Activated CD4-positive, CD25-positive, alpha-beta regulatory T cell treated with anti-CD3 and anti-CD28 coated beads, Interleukin-2, amount 50 U/mL, for 24 hours (primary cell): ENCODE results near the gene PAIP2.

Source experiments
- ATAC-seq, 2 donors: fragments of 150-1000 bp; cut with Tn5 transposase; one replicate each; pipeline ENCODE4 v1.10.0; 2021; ENCODE audit warnings: mild to moderate bottlenecking in 1 of 2, moderate library complexity in 1 of 2

PAIP2 gene

DNA sequence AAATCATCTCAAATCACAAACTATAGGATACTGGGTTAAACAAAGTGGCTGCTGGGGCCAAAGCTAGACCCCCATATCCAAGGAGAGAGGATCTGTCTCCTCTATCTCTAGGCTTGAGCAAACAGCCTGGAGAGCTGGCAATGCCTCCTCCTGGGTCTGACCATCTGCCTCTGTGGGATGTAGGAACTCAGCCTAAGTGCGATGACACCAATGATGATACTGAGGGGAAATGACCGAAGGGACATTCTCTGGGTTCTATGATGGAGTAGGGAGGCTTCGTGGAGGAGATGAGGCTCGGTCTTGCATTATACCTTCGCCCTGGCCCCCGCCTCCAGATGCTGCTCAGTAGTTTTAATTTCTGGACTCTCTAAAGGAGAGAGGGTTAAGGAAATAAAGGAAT, 71.5 kb downstream of the PAIP2 start:
- no peak for ATAC-seq

DNA sequence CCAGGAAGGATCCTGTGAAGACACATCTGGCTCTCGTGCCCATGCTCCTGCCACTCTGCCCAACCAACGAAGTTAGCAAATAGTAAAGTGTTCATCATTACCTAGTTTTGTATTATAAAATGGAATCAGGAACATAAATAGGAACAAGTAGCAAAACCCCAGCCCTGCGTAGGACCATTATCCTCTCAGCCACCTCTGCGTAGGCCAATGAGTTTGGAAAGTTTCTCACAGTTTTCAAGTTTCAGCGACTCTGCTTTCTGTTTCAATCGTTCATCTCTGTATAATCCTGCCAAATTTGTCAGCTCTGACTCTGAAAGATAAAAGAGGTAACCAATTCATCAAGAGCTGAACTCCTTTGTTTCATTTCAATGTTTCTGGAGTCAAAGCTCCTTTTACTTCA, 72.3 kb downstream of the PAIP2 start:
- peak; percentile 53 to 54 for ATAC-seq

DNA sequence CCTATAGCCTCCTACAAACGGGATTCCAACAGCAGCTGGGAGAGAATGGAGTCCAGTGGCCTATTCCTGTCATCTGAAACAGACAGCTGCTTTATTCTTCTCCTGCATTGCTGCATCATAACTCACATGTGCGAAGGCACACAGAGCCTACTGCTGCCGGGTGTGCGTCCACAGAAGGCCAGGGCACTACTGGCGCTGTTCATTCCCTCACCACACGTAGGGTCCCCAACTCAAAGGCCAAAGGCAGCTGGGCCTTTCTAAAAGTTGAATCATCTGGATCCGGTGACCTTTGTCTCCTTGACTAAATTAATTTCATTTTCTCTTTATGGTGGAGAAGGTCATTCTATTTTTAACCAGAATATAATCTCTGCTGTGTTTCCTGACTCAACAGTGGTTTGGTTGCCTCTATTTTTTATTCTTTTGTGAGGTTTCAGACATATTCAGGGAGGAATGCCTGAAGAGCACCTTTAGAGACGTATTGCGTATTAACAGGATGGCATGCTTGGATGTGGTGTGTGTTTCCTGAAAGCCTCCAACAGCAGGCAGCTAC, 73.0 kb downstream of the PAIP2 start:
- ATAC-seq = peak; percentile 51 to 56

DNA sequence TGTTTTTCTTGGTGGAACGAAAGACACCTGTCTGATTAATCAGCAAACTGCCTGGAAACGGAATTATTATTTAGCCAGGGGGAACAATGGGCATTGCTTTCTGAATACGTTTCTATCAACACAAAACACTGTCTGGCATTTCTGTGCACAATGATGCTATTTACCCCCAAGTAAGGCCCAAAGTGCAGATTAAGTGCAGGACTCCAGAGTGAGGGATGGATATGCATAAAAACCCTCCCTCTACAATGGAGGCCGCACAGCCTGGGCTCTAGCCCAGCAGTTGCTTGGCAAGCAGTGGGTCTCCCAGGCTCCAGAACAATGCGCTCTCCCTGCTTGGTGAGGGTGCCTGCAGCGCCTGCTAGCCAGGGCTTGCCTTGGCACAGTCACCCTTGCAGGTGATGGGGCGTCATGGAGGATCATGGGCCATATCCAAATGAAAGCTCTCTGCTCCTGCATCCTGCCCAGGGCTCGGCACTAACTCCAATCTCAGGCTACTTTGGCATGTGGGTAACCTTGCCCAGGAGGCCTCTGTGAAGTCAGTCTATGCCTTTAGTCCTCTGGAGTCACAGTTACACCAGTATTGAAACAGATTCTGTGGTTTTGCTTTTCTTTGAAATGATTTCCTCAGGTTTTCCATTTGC, 73.7 kb downstream of the PAIP2 start:
- ATAC-seq = peak; percentile 65 to 66

DNA sequence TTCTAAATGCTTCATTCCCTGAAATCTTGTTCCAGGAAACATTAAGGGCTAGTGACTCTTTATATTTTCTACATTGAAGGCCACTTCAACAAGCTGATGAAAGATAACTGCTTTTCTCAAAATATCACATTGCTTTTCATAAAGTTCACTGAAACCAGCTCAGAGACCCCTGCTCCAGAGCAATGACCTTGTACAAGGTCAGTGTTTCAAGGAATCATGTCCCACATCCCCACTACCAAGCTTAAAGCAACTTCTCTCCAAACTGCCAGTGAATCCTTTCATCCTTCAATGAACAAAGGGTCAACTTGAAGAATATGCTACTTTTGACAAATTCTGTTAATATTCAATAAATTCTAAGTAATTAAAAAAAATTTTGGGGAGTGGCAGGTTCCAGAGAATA, 74.2 kb downstream of the PAIP2 start:
- ATAC-seq = peak in 1 of 2 donors; percentile 8

DNA sequence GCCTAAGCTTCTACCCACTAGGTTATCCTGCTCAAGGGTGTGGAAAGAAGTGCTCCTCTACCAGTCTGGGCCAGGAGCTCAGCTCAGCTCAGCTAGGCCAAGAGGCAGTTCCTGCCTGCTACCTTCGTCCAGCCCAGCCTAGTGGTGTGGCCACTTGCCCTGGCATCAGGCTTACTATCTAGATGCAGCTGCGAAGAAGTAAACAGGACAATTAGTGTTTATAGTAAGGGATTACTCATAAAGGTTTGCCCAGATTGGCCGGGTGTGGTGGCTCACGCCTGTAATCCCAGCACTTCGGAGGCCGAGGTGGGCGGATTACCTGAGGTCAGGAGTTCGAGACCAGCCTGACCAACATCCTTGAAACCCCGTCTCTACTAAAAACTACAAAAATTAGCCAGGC, 75.0 kb downstream of the PAIP2 start:
- ATAC-seq = no peak

DNA sequence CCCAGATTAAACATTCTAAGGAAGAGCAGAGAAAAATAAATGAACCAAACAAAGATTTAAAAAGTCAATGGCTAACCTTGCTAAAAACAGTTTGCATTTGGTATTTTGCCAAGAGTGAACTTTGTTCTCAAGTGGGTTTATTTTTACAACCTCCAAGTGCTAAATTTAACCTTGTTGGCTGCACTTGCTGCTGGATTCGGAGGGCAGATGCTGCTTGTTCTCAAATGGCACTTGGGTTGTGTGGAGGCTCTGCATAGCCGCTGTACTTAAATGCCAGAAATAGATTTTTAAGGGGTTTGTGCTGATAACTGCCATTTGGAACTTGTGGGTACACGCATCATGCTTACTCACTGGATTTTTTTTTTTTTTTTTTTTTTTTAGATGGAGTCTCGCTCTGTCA, 75.6 kb downstream of the PAIP2 start:
- no peak for ATAC-seq

DNA sequence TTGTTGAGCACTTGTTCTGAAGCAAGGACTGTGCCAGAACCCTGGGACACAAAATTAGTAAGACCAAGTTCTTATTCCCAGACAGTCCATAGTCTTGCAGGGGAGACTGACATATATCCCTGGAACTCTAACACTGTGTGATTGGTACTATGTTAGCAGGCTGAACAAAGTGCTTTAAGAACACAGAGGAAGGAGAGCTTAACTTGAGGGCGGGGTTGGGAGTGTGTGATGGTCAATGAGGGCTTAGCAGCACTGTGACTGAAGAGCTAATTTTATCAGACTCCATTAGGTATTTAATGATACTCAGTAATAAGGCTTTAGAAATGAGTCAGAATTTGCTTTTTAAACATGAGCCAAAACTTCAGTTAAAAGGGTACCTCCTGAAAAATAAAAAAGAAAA, 77.1 kb downstream of the PAIP2 start:
- no peak for ATAC-seq
